Caco-2 (cell line): Measurements from ENCODE around the gene KHDRBS2. TPM values are rescaled to one million over a fixed set of nuclear protein-coding genes. Genes with fewer than 3 reads are reported as not detected.

Experiments
- BruUV-seq: library from RNA; stranded (reverse); fragments of 400-500 nt; replicated peaks from 2 replicates; lab custom pipeline; 2021; lab: Mats Ljungman, UMichigan
- CTCF ChIA-PET: fragments of 300-600 bp; sonication (Branson Sonifier 250); formaldehyde crosslinking; loops from one replicate; lab custom pipeline; 2022; ENCODE audit warnings: antibody characterized with exemption; lab: Charles Lee
- POLR2A ChIA-PET: fragments of 300-600 bp; sonication (Branson Sonifier 250); formaldehyde crosslinking; loops from one replicate; lab custom pipeline; 2022; ENCODE audit warnings: antibody characterized with exemption; lab: Charles Lee
- DNase-seq, 2 experiments: peaks; one replicate each; pipeline versions ENCODE4 v3.0.0 to v3.0.0-alpha.2; 2020 to 2022
- H3K27me3 ChIP-seq: replicated peaks from 2 replicates; pipeline ENCODE4 v1.6.0; 2011; ENCODE audit warnings: low read length; ENCODE audit not compliant: control insufficient read depth, insufficient read depth
- H3K36me3 ChIP-seq: 2 replicates; pipeline ENCODE4 v1.5.1; 2011; ENCODE audit warnings: low read length; ENCODE audit not compliant: control insufficient read depth, insufficient read depth
- H3K4me1 ChIP-seq: fragments of 250-450 bp; sonication (Bioruptor Pico); 2 replicates; pipeline ENCODE4 v1.5.1; 2020; ENCODE audit warnings: mild to moderate bottlenecking
- H3K4me3 ChIP-seq: 2 replicates; pipeline ENCODE4 v1.5.1; 2011; ENCODE audit warnings: low read depth, mild to moderate bottlenecking, control low read depth, low read length
- H3K9me3 ChIP-seq: fragments of 250-450 bp; sonication (Bioruptor Pico); 2 replicates; pipeline ENCODE4 v1.5.1; 2020; ENCODE audit warnings: mild to moderate bottlenecking, moderate library complexity
- H3K27ac Mint-ChIP-seq: one replicate; pipeline ENCODE4 v1.8.0; 2022; ENCODE audit warnings: mixed read lengths; ENCODE audit not compliant: unreplicated experiment
- H3K27me3 Mint-ChIP-seq: one replicate; pipeline ENCODE4 v1.8.0; 2022; ENCODE audit warnings: mixed read lengths; ENCODE audit not compliant: insufficient read depth, unreplicated experiment
- H3K36me3 Mint-ChIP-seq: one replicate; pipeline ENCODE4 v1.8.0; 2022; ENCODE audit warnings: mild to moderate bottlenecking, mixed read lengths; ENCODE audit not compliant: insufficient read depth, unreplicated experiment
- H3K4me1 Mint-ChIP-seq: one replicate; pipeline ENCODE4 v1.8.0; 2022; ENCODE audit warnings: low read depth, mixed read lengths; ENCODE audit not compliant: unreplicated experiment
- H3K4me3 Mint-ChIP-seq: one replicate; pipeline ENCODE4 v1.8.0; 2022; ENCODE audit warnings: mild to moderate bottlenecking, moderate library complexity, mixed read lengths; ENCODE audit not compliant: unreplicated experiment
- H3K9me3 Mint-ChIP-seq: one replicate; pipeline ENCODE4 v1.8.0; 2022; ENCODE audit warnings: mixed read lengths; ENCODE audit not compliant: unreplicated experiment
- intact Hi-C: fragments of 100-400 bp; cut with micrococcal nuclease; formaldehyde crosslinking; loops from one replicate; pipeline ENCODE4 v1.10.0; 2022; ENCODE audit not compliant: unreplicated experiment
- total RNA-seq: library from RNA; stranded (reverse); gene quantifications from 2 replicates; pipeline ENCODE4 v1.2.3, GENCODE V29; 2022
- TF ChIP-seq, protein P1 (sequence below), 2 experiments: fragments of 200-600 bp in 1 of 2; IDR thresholded peaks; 1 replicate in 1 of 2; 2 replicates in 1 of 2; pipeline versions ENCODE4 v1.5.1 to v1.8.0; 2011 to 2022; ENCODE audit warnings: antibody characterized with exemption in 1 of 2, control low read depth in 1 of 2, inconsistent platforms in 1 of 2, low read depth in 1 of 2, low read length in 1 of 2, mild to moderate bottlenecking in 1 of 2, moderate library complexity in 1 of 2; ENCODE audit not compliant: insufficient read depth in 1 of 2, severe bottlenecking in 1 of 2, unreplicated experiment in 1 of 2

The KHDRBS2 gene
- total RNA-seq, 1 experiment from 2014 or later: not detected

DNA sequence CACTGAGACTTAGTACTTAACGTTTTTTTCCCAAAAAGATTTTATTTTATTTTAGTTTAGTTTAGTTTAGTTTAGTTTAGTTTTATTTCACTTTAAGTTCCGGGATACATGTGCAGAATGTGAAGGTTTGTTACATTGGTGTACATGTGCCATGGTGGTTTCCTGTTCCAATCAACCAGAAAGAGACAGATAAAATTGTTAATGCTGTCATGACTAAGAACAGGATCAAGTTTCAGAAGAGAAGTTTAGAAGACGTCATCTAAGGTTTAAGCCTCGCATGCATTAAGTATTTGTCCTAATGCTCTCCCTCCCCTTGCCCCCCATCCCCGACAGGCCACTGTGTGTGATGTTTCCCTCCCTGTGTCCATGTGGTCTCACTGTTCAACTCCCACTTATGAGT is 540.0 kb downstream of the KHDRBS2 start:
- no TSS peak for BruUV-seq
- TF ChIP-seq, protein P1, sequence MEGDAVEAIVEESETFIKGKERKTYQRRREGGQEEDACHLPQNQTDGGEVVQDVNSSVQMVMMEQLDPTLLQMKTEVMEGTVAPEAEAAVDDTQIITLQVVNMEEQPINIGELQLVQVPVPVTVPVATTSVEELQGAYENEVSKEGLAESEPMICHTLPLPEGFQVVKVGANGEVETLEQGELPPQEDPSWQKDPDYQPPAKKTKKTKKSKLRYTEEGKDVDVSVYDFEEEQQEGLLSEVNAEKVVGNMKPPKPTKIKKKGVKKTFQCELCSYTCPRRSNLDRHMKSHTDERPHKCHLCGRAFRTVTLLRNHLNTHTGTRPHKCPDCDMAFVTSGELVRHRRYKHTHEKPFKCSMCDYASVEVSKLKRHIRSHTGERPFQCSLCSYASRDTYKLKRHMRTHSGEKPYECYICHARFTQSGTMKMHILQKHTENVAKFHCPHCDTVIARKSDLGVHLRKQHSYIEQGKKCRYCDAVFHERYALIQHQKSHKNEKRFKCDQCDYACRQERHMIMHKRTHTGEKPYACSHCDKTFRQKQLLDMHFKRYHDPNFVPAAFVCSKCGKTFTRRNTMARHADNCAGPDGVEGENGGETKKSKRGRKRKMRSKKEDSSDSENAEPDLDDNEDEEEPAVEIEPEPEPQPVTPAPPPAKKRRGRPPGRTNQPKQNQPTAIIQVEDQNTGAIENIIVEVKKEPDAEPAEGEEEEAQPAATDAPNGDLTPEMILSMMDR (IDR thresholded peaks at IDR 0.05; ENCODE audit: insufficient read depth in 1 of 2, low read depth in 1 of 2, low read length in 1 of 2, severe bottlenecking in 1 of 2, unreplicated experiment in 1 of 2): no peak
- POLR2A ChIA-PET: no interaction called here

GRCh38 chr6:61711849-61712248 is 574.2 kb downstream of the KHDRBS2 start:
- Histone ChIP-seq H3K4me1 (no peaks in the 10 kb centered on the region), H3K36me3 (no peaks in the 10 kb centered on the region), H3K27me3 (no peaks in the 10 kb centered on the region), H3K4me3 (no peak overlapping the region), H3K9me3 (no peaks in the 10 kb centered on the region)
- TF ChIP-seq, protein P1 (IDR thresholded peaks at IDR 0.05; ENCODE audit: insufficient read depth in 1 of 2, low read depth in 1 of 2, low read length in 1 of 2, severe bottlenecking in 1 of 2, unreplicated experiment in 1 of 2): no peak
- Mint-ChIP-seq H3K27ac (no peak overlapping the region), H3K9me3 (no peaks in the 10 kb centered on the region), H3K4me1 (no peaks in the 10 kb centered on the region), H3K36me3 (no peaks in the 10 kb centered on the region), H3K4me3 (no peak overlapping the region), H3K27me3 (no peaks in the 10 kb centered on the region)
- intact Hi-C loops: no loop called here
- CTCF ChIA-PET: no interaction called here
- POLR2A ChIA-PET: no interaction called here
- BruUV-seq: no TSS peak
- DNase-seq: no peak

More for the DNA sequence above, 540.0 kb downstream of the KHDRBS2 start:
- Mint-ChIP-seq H3K27me3 (no peaks in the 10 kb centered on the region), H3K4me3 (no peak overlapping the region), H3K27ac (no peak overlapping the region), H3K4me1 (no peaks in the 10 kb centered on the region), H3K36me3 (no peaks in the 10 kb centered on the region), H3K9me3 (no peaks in the 10 kb centered on the region)
- Histone ChIP-seq H3K36me3 (no peaks in the 10 kb centered on the region), H3K4me1 (no peaks in the 10 kb centered on the region), H3K9me3 (no peaks in the 10 kb centered on the region), H3K4me3 (no peak overlapping the region), H3K27me3 (no peaks in the 10 kb centered on the region)
- intact Hi-C loops: no loop called here
- DNase-seq: no peak
- CTCF ChIA-PET: no interaction called here

DNA sequence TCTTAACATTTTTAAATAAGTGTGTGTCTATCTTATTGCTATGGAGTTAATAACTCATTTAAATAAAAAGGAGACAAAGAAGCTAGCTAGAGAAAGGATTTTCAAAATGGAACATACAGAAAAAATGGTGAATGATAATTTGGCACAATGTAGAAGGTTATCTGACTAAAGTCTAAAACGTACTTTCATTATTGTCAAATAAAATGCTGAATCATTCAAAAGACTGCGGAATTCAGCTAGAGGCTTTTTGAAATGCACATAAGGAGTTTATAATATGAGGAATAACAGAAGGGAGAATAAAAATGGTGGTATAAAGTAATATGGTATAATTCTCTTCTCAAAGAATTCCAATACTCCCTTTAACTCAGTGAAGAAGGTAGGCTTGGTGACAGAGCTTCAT is 597.9 kb downstream of the KHDRBS2 start:
- Histone ChIP-seq H3K4me1 (no peaks in the 10 kb centered on the region), H3K4me3 (no peak overlapping the region), H3K9me3 (no peaks in the 10 kb centered on the region), H3K27me3 (no peaks in the 10 kb centered on the region), H3K36me3 (no peaks in the 10 kb centered on the region)
- no peak for DNase-seq
- H3K4me1 Mint-ChIP-seq: no peaks in the 10 kb centered on the region
- BruUV-seq: no TSS peak
- H3K27ac Mint-ChIP-seq: no peak overlapping the region
- intact Hi-C loops: no loop called here
- H3K36me3 Mint-ChIP-seq: no peaks in the 10 kb centered on the region
- H3K27me3 Mint-ChIP-seq: no peaks in the 10 kb centered on the region
- H3K4me3 Mint-ChIP-seq: no peak overlapping the region
- TF ChIP-seq, protein P1 (IDR thresholded peaks at IDR 0.05; ENCODE audit: insufficient read depth in 1 of 2, low read depth in 1 of 2, low read length in 1 of 2, severe bottlenecking in 1 of 2, unreplicated experiment in 1 of 2): no peak
- no peaks in the 10 kb centered on the region for H3K9me3 Mint-ChIP-seq
- ChIA-PET POLR2A (interaction anchor here (0.6 kb wide), 1 partner anchor 933 kb away, joined by 6 read pairs; no protein-coding TSS in a partner anchor), CTCF (no interaction called here)
